Astrocyte of the cerebellum (primary cell): ENCODE measurements around the gene PAPPA.

Experiments
- DNase-seq: peaks from one replicate; pipeline ENCODE4 v3.0.0-alpha.2; 2011; ENCODE audit warnings: low read depth
- H3K4me3 ChIP-seq: 2 replicates; pipeline ENCODE4 v1.5.1; 2011; ENCODE audit warnings: mild to moderate bottlenecking, low read depth, low read length, moderate library complexity
- in situ Hi-C: cut with HindIII; loops from 2 replicates; pipeline ENCODE4 v1.10.0; 2017; ENCODE audit warnings: low sequenced_read_pairs
- TF ChIP-seq, protein P1 (sequence below): IDR thresholded peaks from 2 replicates; pipeline ENCODE4 v1.5.1; 2012; ENCODE audit warnings: low read length, low read depth, moderate library complexity, mild to moderate bottlenecking; ENCODE audit errors: missing control alignments

PAPPA gene

DNA sequence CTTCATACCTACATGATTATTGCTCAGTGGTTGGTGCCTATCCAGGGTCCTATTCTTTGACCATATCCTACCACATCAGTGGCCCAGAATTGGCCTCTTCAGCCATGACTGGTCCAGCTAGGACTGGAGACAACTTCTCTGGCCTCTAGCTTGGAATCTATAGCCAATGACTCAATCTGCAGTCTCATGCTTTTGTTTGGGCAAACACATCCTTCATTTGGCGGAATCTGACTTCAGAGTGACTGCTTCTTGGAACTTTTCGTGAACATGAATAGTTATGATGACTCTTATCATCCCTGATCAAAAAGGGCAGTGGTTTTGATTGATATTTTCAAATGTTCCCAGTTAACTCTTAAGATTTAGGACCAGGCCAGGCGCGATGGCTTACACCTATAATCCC lies 134.1 kb downstream of the PAPPA start:
- no peak overlapping the region for H3K4me3 ChIP-seq
- in situ Hi-C loops, result no loop called here
- TF ChIP-seq, protein P1, sequence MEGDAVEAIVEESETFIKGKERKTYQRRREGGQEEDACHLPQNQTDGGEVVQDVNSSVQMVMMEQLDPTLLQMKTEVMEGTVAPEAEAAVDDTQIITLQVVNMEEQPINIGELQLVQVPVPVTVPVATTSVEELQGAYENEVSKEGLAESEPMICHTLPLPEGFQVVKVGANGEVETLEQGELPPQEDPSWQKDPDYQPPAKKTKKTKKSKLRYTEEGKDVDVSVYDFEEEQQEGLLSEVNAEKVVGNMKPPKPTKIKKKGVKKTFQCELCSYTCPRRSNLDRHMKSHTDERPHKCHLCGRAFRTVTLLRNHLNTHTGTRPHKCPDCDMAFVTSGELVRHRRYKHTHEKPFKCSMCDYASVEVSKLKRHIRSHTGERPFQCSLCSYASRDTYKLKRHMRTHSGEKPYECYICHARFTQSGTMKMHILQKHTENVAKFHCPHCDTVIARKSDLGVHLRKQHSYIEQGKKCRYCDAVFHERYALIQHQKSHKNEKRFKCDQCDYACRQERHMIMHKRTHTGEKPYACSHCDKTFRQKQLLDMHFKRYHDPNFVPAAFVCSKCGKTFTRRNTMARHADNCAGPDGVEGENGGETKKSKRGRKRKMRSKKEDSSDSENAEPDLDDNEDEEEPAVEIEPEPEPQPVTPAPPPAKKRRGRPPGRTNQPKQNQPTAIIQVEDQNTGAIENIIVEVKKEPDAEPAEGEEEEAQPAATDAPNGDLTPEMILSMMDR, result no peak
- DNase-seq, result no peak

DNA sequence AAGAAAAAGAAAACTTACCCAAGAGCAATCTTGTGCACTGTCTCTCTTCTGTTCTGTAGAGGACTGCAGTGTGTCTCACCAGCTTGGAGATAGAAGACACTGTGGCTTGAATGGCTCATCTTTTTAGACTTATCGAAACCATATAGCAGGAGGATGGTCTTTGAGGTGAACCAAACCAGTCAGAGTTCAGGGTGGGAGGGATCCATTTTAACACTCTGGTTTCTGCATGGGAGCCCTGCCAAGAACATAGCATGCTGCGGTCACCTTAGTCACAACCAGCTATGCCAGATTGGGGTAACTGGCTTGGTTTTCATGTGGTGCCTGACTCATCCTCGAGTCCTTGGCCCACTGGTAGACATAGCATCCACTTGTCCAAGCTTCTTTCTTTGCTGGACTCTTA lies 135.1 kb downstream of the PAPPA start:
- DNase-seq, result peak; percentile 98
- H3K4me3 ChIP-seq, result no peak overlapping the region
- in situ Hi-C loops, result no loop called here
- TF ChIP-seq, protein P1, result no peak

DNA sequence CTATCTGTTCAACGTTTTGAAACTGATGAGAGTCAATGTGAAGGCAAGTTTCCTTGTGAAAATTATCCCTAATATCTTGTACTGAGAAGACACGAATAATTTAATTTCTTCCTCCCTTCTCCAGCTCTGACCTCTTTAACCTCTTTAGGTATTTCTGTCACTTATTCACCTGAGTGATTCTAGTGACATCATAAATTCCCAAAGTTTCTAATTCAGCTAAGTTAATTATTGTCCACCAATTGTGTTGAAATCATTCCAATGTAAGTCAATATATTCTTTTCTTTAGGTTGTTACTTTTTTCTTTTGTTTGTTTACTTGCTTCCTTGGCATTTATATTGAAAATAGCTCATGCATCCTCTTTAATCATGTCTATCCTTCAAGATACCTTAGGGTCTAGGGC lies 143.8 kb downstream of the PAPPA start:
- no peak overlapping the region for H3K4me3 ChIP-seq
- TF ChIP-seq, protein P1, result no peak
- in situ Hi-C loops, result no loop called here
- DNase-seq, result no peak

DNA sequence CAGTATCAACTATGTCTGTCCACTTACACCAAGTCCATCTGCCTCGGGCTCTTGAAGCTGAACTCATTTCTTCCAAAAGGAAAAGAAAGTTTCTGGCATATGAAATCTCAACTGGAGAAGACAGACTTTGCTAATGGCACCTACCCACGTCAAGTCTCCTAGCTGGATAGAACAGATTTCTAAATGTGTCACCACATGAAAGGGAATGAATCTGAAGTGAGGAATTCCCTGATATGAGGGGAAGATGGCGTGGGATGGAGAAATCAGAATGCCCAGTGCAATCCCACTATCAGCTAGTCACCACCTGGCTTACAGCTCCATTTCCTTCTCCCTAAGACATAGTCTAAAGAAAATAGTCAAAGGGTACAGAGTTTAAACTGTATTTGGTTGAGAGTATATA lies 144.7 kb downstream of the PAPPA start:
- DNase-seq, result no peak
- in situ Hi-C loops, result no loop called here
- H3K4me3 ChIP-seq, result no peak overlapping the region
- TF ChIP-seq, protein P1, result no peak

DNA sequence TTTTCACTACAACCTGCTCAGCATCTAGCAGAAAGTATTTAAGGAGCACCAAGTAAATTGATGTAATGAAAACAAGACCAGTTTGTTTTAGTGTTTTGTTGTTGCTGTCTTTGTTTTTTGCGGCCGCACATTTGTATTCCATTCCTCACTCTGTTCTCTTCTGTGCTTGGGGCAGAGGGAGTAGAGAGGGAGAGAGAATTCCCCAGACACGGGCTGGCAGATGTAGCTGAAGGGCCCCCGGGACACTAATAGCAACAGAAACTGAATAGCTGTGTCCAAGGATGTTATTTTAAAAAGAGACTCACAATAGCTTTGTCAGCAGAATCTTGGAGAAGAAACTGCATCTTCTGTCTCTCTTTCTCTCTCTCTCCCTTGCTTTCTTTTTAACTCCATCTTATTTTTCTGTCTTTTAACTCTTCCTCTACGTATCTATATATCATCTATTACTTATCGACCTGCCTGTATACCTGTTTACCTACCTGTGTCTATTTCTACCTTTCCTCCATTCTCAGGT lies 145.3 kb downstream of the PAPPA start:
- H3K4me3 ChIP-seq, result no peak overlapping the region
- in situ Hi-C loops, result no loop called here
- no peak for DNase-seq
- TF ChIP-seq, protein P1, result no peak

DNA sequence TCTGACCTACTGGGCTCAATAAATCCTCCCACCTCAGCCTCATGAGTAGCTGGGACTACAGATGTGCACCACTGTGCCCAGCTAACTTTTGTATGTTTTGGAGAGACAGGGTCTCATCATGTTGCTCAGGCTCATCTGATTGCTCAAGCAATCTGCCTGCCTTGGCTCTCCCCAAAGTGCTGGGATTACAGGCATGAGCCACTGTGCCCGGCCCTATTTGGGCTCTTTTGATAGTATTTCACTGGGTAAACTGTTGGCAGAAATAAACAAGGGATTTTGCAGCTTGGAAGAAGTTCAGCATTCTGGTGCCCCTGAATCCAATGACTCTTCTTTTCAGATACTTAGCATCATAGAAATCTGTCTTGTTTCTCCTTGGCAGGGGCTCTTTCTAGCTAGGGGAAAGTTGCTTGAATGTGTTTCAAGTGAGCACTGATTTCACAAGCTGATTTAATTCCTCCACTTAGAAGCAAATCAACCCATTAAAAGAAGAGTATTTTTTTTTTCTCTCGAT lies 146.8 kb downstream of the PAPPA start:
- in situ Hi-C loops, result no loop called here
- DNase-seq, result no peak
- TF ChIP-seq, protein P1, result no peak
- H3K4me3 ChIP-seq, result no peak overlapping the region
